HG03103 (cell line): Measurements from ENCODE around the gene MAP3K4.
"Not testable (repeated sequence)": the region's sequence is repeated elsewhere in the genome, so short reads cannot be mapped to it uniquely, and the experiment has no call there.

ENCODE experiments used
- ATAC-seq: cut with Tn5 transposase; IDR thresholded peaks from one replicate; pipeline ENCODE4 v1.9.1; 2021; ENCODE audit warnings: low read depth; ENCODE audit not compliant: unreplicated experiment

MAP3K4 gene

DNA sequence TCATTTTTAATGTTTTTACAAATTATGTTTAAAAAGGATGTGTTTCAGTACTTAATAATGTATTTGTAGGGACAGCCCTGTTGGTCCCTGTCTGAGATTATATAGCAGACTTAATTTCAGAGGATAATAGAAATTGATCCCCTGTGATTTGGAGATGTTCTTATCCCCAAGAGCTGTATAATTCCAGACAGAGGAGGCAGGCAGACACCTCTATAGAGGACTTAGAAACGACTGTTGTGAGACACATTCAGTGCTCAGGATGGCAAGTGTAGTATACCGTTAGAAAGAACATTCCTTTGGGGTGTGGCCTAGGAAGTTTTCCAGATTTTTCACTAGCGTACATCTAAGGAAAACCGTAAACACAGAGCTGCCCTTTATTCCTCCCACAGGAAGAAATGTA lies 117.8 kb downstream of the MAP3K4 start:
- ATAC-seq: no peak

DNA sequence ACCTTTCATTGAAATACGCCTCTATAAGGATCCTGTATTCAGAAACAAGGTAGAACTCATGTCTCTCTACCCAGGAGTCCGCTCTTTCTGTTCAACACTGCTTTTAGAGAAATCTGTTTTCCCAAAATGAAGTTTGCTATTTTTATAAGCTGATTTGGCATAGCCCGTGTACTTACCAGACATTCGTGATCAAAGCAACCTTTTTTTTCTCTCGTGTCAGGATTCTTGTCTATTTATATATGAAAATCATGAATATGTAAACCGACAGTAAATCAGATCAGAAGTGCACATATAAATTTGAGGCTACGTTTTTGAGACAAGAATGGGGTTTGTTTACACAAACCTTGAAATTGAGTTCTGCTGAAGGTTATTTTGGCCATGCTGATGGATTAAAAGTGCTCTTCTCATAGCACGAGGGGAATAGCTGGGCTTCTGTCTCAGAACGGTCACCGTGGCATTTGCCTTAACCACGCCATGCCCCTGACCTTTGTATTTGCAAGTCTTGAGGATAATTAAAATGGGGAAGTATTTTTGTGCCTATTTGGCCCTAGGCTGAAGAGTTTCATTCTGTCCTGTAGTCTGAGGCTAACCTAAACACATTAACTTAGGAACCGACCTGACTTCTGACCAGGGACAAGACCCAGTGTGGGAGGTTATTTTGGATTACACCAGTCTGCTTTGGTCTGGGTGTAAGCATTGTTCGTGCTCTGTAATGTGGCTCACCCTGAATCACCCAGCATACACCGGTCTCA lies 118.6 kb downstream of the MAP3K4 start:
- ATAC-seq: no peak

DNA sequence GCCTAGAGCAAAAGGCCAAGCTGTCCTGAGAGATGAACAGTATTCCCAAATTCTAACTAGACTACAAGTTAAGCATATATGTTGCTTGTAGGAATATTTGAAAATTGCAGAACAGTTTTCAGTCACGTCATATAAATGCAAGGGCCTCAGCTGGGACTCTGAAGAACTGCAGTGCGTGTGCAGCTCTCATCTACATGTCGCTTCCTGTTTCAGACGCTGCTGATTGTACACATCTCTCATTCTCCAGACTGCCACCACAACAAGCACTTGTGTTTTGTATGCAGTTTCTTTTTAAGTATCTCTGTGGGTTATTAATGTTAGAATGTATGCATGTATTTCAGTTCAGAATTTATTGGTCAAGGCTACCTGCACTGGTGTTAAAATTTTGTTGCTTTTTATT lies 119.7 kb downstream of the MAP3K4 start:
- ATAC-seq: no peak

DNA sequence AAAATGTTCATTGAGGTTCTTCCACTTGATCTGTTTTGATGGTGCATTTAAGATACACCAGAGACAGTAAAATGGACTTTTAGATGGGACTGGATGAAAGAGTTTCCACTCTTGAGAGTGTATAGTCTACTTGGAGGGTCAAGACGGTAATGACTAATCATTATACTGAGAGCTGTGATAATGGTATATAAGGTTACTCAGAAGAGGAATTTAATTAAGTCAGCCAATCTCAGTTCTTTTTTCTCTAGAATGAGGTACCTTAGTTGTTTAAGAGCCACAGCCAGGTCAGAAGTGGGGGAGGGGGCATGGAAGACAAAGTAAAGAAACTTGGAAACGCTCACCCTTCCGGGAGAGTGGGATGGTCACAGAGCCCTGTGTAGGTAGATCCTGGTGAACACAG lies 123.9 kb downstream of the MAP3K4 start:
- ATAC-seq: no peak

DNA sequence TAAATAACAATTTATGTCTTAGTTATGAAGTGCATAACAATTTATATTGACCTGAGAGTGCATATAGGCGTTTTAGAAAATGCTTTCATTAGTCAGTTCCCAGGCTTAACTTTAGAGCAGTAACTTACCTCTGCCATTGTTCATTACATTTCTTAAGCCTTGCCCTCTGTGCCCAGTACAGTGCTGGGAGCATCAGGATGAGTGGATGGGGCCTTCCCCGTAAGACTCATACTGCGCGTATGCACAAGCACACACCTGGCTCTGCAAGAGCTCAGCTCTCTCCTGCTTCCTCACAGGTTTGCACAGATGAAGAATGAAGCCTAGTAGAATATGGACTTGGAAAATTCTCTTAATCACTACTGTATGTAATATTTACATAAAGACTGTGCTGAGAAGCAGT lies 125.0 kb downstream of the MAP3K4 start:
- ATAC-seq: no peak

DNA sequence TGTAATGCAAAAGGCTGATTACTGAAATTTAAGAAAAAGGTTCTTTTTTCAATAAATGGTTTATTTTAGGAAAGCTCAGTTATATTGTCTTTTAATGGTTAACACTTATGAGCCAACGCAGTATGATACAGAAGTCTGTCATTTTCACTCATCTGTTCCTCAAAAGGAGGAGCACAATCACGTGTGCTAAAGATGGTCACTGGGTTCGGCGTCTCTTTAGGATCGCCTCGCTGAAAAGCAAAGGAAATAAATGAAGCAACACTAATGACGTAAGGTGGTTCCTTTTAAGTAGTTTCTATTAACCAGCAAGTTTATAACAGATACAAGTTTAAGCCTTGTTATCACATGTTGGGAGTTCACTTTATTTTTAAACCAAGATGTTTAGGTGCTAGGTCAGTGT lies 125.7 kb downstream of the MAP3K4 start:
- ATAC-seq: no peak

DNA sequence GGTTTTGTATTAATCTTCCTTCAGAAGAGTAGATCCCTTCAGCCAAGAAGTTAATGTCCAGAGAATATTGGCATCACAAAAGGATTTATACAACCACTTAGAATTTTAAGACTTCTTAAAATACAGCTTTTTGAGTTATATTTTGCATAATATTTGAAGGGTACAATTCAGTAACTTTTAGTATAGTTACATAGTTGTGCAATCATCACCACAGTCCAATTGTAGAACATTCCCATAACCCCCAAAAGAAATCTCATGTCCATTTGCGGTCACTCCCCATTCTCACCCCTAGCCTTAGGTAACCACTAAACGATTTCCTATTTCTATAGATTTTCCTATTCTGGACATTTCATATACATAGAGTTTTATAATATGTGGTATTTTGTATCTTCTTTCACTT lies 126.4 kb downstream of the MAP3K4 start:
- no peak for ATAC-seq

DNA sequence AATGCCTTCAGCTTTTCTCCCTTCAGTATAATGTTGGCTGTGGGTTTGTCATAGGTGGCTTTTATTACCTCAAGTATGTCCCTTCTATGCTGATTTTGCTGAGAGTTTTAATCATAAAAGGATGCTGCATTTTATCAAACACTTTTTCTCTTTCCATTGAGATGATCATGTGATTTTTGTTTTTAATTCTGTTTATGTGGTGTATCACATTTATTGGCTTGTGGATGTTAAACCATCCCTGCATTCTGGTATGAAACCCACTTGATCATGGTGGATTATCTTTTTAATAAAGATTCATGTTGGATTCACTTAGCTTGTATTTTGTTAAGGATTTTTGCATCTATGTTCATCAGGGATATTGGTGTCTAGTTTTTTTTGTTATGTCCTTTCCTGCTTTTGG lies 131.8 kb downstream of the MAP3K4 start:
- not testable (repeated sequence) for ATAC-seq

DNA sequence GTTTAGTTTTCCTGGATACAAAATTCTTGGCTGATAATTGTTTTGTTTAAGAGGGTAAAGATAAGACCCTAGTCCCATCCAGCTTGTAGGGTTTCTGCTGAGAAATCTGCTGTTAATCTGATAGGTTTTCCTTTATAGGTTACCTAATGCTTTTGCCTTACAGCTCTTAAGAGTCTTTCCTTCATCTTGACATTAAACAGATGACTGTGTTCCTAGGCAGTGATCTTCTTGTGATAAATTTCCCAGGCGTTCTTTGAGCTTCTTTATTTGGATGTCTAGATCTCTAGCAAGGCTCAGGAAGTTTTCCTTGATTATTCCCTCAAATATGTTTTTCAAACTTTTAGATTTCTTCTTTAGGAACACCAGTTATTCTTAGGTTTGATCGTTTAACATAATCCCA lies 134.0 kb downstream of the MAP3K4 start:
- ATAC-seq: no peak

DNA sequence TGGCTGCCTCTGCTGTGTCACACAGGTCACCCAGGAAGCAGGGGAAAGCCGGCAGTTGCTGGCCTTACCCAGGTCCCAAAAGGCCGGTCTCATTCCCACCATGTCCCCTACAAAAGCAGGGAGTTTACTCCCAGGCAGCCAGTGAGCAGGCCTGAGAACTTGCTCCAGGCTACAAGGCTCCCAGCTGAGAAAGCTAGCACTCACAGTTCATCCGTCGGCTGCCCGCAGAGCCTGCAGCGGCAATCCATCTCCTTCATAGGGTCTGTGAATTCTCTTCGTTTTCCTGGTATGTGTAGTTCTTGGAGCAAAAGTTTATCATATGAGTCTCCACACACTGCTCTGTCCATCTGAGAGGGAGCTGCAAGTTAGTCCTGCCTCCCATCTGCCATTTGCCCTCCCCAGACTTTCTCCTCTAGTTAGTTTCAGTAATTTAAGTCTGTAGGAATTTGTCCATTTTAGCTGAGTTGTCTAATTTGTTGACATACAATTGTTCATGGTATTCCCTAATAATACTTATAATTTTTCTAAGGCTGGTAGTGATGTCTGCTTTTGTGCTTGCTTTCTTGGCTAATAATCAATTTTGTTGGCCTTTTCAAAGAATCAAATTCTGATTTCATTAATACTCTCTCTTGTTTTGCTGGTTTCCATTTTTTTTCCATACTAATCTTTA lies 135.6 kb downstream of the MAP3K4 start:
- no peak for ATAC-seq

DNA sequence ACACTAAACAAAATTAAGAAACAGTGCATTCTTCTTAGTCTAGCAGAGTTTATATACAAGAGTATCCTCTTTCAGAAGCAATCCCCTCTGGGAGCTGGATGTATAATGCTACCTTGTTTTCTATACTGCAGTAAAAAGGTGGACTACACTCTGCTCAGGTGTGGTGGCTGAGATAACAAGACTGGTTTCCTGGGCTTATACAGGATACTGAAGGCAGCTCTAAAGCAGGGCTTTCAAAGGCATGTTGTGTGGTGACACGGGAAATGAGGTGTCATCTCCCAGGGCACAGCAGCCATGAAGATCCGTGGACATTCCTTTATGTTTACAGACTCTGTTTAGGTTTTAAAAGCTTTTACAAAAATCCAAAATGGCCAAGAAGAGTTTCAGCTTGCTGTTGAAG lies 136.7 kb downstream of the MAP3K4 start:
- no peak for ATAC-seq

DNA sequence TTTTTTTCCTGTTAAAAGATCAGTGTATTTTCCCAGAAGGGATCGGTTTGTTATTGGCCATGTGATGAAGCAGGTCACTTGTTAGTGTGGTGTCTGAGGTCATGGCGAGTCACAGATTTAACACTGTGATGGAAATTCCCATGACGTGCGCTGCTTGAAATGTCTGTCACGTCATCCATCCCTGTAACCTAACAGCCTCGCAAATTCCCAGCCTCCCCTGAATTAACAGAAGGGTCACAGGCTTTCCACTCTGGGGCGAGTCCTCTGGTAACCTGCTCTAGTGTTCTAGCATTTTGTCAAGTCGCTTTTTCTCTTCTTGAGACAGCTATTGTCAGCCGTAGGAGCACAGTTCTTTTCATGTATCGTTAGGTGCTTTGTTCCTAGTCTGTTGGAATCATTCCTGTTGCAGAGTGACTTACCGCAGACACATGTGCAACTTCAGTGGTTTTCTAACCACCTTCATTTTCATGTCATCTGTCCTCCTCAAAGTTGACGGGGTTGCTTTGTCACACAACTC lies 137.2 kb downstream of the MAP3K4 start:
- no peak for ATAC-seq

DNA sequence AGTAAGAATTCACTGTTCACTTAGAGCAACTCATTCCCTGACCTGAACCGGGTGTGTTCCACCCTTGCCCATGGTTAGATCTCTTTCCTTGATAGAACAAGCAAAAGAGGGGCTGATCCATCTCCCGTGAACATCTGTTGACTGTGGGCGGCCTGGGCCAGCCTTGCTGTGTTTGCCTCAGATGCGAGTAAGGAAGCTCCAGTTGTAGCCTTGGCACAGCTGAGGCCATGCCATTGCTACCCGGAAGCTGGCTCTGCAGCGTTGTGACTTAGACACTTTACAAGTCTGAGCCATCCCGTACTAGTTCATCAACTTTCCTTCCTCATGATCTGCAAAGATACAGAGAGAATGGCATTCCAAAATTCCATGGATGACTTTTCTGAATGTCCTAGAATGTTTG lies 139.0 kb downstream of the MAP3K4 start:
- no peak for ATAC-seq

DNA sequence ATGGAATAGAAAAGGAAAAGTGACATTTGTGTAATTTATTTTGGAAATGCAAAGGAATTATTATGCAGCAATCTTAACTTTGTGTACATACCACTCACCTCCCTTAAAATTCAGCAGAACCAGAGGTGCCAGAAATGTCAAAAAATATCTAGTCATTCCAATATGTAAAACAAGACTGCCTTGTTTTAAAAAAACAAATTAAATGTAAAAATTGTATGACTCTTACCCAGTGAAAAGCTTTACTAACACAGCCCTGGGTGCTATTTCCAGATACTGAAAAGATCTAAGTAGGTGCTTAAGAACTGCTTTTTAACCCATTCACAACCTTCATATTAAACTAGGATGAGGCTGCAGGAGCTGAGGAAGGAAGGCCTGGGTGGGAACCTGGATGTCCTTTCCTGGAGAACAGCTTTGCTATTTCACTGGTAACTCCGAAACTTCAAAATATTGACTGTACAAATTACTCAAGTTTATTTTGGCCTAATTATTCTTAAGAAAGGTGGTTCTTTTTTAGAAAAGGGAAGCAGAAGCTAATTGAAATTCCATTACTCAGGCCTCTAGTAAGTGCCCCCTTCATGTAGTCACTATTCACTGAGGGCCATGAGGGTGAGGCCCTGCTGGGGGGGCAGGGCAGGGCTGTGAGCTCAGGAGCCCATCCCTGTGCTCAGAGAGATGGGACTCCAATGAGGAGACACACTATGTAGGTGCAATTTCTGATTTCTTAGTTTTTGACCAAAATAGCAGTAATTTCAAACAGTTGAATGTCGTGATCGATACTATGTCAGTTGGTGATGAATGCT lies 139.6 kb downstream of the MAP3K4 start:
- no peak for ATAC-seq

DNA sequence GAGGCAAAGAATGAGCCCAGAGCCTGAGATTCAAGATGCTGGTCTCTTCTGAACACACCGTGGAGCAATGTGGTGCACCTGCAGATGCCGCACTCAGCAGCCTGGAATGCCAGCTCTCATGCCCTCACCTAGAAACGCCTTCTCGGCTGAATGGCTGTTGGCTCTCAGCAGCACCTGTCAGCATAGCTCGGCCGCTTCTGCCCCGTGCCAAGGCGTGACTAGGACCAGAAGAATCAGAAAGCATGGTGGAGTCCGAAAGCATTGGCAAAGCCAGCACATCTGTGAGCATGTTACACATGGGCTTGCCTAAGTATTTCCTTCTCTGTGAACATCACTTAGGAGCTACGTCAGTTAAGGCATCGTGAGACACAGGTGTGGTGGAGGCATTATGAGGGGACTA lies 140.8 kb downstream of the MAP3K4 start:
- ATAC-seq: no peak

DNA sequence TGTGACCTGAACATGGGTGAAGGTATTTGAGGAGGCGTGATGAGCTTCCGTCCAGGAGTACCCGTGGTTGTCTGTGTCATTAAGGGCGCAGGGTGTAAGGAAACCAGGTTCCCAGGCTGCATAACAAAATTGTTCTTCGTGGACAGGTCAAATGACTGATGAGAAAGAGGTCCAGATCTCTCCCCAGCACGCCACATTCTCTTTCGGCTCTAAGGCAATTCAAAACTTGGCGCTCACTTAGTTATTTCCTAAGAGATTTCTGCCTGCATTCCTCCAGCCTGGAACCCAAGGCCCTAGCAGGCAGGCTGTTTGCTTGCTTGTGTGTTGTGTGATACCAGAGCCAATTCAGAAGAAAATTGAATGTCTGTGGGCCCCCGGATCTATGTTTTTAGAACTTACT lies 142.4 kb downstream of the MAP3K4 start:
- no peak for ATAC-seq

DNA sequence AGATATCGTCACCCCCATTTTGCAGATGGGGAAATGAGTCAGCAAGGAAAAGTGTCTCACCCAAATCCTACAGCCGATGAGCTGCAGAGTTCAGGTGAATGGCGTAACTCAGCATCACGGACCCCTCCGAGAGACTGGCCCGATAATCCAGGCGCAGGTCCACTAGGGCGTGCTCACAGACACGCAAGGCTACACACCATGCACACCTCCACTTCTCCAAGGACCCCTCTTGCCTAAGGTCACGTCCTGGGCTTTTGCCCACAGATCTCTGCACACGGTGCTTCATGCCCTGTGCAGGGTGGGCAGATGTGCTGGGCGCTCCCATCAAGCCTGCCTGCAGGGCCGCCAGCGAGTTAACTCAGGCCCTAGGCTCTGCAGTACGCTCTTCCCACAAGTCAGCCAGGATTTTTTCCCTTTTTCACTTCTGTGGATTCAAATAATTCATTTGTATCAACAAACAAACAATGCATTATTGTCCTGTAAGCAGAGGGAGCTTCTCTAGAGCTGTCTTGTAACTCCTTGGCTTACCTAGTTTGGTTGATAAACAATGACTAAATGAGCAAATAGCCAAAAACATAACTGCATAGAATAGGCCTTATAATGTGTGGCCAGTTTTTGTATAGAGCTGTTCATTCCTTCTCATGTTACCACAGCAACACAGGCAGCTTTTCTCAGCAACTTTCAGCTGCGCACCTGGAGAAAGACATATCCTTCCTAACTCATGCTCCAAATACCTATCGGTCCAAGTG lies 143.2 kb downstream of the MAP3K4 start:
- no peak for ATAC-seq

DNA sequence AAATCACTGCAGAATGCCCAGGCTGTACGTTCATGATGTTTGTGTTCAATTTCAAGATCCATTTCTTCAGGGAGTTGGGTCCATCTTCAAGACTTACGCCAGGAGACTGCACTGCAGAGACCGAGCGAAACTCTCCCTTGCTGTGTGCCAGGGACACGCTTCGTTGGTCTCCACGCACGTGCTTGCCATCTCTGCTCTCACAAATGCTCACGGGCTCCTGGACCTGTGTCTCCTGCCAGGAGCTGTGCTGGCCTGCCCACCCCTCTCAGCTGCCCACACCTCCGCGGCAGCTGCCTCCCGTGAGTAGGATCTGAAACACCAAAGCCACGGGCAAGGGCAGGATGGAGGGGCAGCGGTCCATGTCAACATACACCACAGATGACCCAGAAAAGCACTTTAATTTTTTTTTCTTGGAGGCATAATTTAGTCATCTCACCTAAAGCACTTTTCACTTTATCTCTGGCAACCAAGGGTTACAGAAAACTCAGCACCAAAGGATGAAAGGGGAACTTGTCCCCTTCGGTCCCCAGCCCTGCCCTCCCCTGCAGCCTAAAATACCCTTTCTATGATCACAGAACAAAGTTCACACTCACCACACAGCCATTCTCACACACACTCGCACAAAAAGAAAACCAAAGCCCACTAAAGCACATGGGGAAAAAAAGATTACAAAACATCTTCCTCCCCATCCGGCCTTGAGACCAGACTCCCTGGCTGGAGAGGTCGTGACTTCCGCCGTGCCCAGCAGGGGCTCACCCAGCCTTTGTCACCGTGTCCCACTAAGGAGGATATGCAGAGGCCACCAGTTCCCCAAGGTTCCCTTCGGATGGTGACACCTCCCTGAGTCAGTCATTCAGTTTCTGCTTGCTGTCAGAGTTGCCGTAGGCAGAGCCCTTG lies 144.4 kb downstream of the MAP3K4 start:
- ATAC-seq: no peak

DNA sequence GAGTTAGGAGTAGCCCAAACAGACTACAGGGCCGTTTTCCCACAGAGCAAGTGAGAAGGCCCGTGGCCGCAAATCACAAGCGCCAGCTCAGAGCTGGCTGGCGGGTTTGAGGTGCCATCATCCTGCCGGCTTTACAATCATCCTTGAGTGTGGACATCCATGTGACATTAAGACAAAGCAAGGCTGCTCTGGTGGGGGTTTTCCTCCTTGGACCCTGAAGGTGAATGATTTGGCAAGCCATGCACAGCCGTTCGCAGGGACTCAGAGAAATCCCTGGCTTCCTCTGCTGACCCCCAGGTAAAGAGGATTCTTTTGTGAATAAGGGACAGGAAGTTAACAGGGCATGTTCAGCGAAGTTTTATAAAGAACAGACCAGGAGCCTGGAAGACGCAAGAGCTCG lies 145.1 kb downstream of the MAP3K4 start:
- ATAC-seq: no peak

DNA sequence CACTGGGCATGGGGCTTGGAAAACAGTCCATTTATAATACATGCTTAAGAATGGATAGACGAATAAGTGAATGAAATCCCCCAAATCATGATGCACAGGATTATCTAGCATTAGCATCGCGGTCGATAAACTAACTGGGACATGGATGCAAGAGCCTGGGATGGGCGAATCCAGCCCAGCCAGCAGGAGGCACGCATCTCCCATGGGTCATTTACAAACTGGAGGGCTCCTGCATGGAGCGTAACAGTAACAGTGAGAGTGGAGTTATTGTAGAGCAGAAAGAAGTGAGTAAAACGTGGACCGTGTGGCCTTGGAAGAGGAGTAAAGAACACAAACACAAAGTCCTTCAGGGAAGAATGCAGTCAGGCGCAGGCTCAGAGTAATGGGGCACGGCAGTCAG lies 145.8 kb downstream of the MAP3K4 start:
- ATAC-seq: no peak
